Breast epithelium (tissue), 4 donors: ENCODE measurements around the gene ITGB8. TPM values are rescaled to one million over a fixed set of nuclear protein-coding genes. Genes with fewer than 3 reads are reported as not detected.

Experiments
- DNase-seq, 2 donors: peaks; one replicate each; pipeline ENCODE4 v3.0.0-alpha.2; 2019; ENCODE audit warnings: low spot score in 2 of 2
- H3K27ac ChIP-seq, 2 donors: fragments of 200-600 bp; sonication (generic) in 1 of 2; one replicate each; pipeline ENCODE4 v1.5.1; 2016 to 2019; ENCODE audit warnings: mild to moderate bottlenecking in 1 of 2
- H3K27me3 ChIP-seq, 2 donors: fragments of 200-600 bp; sonication (generic) in 1 of 2; one replicate each; pipeline versions ENCODE4 v1.5.1 to v1.6.0; 2017 to 2019; ENCODE audit warnings: control low read depth in 1 of 2, mild to moderate bottlenecking in 1 of 2
- H3K36me3 ChIP-seq: fragments of 200-600 bp; one replicate; pipeline ENCODE4 v1.5.1; 2019
- H3K4me1 ChIP-seq, 2 donors: fragments of 200-600 bp; sonication (generic); one replicate each; pipeline ENCODE4 v1.5.1; 2016 to 2019; ENCODE audit warnings: control low read depth in 1 of 2
- H3K4me3 ChIP-seq, 3 donors: fragments of 200-600 bp; sonication (generic); 1 replicate in 2 of 3; 2 replicates in 1 of 3; pipeline ENCODE4 v1.5.1; 2016 to 2019; ENCODE audit warnings: mild to moderate bottlenecking in 3 of 3, moderate library complexity in 2 of 3
- H3K9me3 ChIP-seq, 2 donors: fragments of 200-600 bp; sonication (generic) in 1 of 2; one replicate each; pipeline ENCODE4 v1.5.1; 2016 to 2019; ENCODE audit warnings: control low read depth in 1 of 2
- CTCF ChIP-seq, 3 donors: fragments of 450-650 bp; IDR thresholded peaks; one replicate each; pipeline ENCODE4 v1.5.1; 2016 to 2017; ENCODE audit warnings: antibody characterized with exemption in 3 of 3, mild to moderate bottlenecking in 3 of 3, moderate library complexity in 3 of 3
- POLR2A ChIP-seq: fragments of 450-650 bp; IDR thresholded peaks from one replicate; pipeline ENCODE4 v1.6.1; 2016; ENCODE audit warnings: antibody characterized with exemption, mild to moderate bottlenecking, moderate library complexity
- POLR2AphosphoS5 ChIP-seq, 3 donors: sonication (generic); formaldehyde crosslinking; IDR thresholded peaks; one replicate each; pipeline ENCODE4 v1.6.1; 2017; ENCODE audit warnings: antibody characterized with exemption in 3 of 3
- intact Hi-C: fragments of 100-400 bp; cut with DNase I; formaldehyde crosslinking; loops from one replicate; pipeline ENCODE4 v1.15.1; 2023; ENCODE audit warnings: low total_unique reads
- total RNA-seq, 3 donors: library from RNA; depleted of rRNA; stranded (reverse); fragments of >200 nt; gene quantifications; one replicate each; pipeline ENCODE4 v1.1.0, GENCODE V29; 2016

The ITGB8 gene
- total RNA-seq, 3 donors from 2014 or later, result 1.6 to 154 (median 52.1) TPM

GRCh38 chr7:20320786-20321185, 9.9 kb upstream of the ITGB8 start:
- TF ChIP-seq POLR2A (no peak), POLR2AphosphoS5 (IDR thresholded peaks at IDR 0.05) (no peak), CTCF (IDR thresholded peaks at IDR 0.05) (no peak)

GRCh38 chr7:20323595-20323994, 7.1 kb upstream of the ITGB8 start:
- Histone ChIP-seq H3K4me3 (no peak overlapping the region), H3K9me3 (no peaks in the 10 kb centered on the region), H3K36me3 (no peaks in the 10 kb centered on the region), H3K27me3 (no peaks in the 10 kb centered on the region), H3K27ac (no peak overlapping the region), H3K4me1 (no peaks in the 10 kb centered on the region)
- intact Hi-C loops, result no loop called here
- TF ChIP-seq CTCF (IDR thresholded peaks at IDR 0.05), result no peak
- no peak for TF ChIP-seq POLR2A
- no peak for TF ChIP-seq POLR2AphosphoS5 (IDR thresholded peaks at IDR 0.05)
- DNase-seq, result no peak

More at GRCh38 chr7:20320786-20321185, 9.9 kb upstream of the ITGB8 start:
- Histone ChIP-seq H3K27ac (no peak overlapping the region), H3K4me1 (no peaks in the 10 kb centered on the region), H3K36me3 (no peaks in the 10 kb centered on the region), H3K27me3 (no peaks in the 10 kb centered on the region), H3K4me3 (no peak overlapping the region), H3K9me3 (no peaks in the 10 kb centered on the region)
- DNase-seq, result no peak
- intact Hi-C loops, result no loop called here

GRCh38 chr7:20326342-20326741, 4.4 kb upstream of the ITGB8 start:
- no peak for DNase-seq
- intact Hi-C loops, result no loop called here
- Histone ChIP-seq H3K9me3 (no peaks in the 10 kb centered on the region), H3K27ac (no peak overlapping the region), H3K4me1 (no peaks in the 10 kb centered on the region), H3K27me3 (no peaks in the 10 kb centered on the region), H3K36me3 (no peaks in the 10 kb centered on the region), H3K4me3 (no peak overlapping the region)
- no peak for TF ChIP-seq POLR2AphosphoS5 (IDR thresholded peaks at IDR 0.05)
- no peak for TF ChIP-seq CTCF (IDR thresholded peaks at IDR 0.05)
- TF ChIP-seq POLR2A, result no peak

- intact Hi-C loops, result no loop called here
- DNase-seq, result no peak
- H3K27ac ChIP-seq, result peak overlapping the region in 1 of 2 donors; percentile 43
These were observed 3.6 kb upstream of the ITGB8 start for GRCh38 chr7:20327055-20327454.

GRCh38 chr7:20328027-20328426, 2.7 kb upstream of the ITGB8 start:
- Histone ChIP-seq H3K27ac (peak overlapping the region in 1 of 2 donors; percentile 43), H3K27me3 (no peaks in the 10 kb centered on the region), H3K4me3 (no peak overlapping the region), H3K4me1 (no peaks in the 10 kb centered on the region), H3K9me3 (no peaks in the 10 kb centered on the region), H3K36me3 (no peaks in the 10 kb centered on the region)
- no peak for DNase-seq
- intact Hi-C loops, result no loop called here
- no peak for TF ChIP-seq POLR2AphosphoS5 (IDR thresholded peaks at IDR 0.05)

More at GRCh38 chr7:20327055-20327454, 3.6 kb upstream of the ITGB8 start:
- Histone ChIP-seq H3K4me1 (no peaks in the 10 kb centered on the region), H3K4me3 (no peak overlapping the region), H3K27me3 (no peaks in the 10 kb centered on the region), H3K9me3 (no peaks in the 10 kb centered on the region), H3K36me3 (no peaks in the 10 kb centered on the region)
- TF ChIP-seq POLR2AphosphoS5 (IDR thresholded peaks at IDR 0.05), result no peak
- TF ChIP-seq CTCF (IDR thresholded peaks at IDR 0.05), result no peak
- no peak for TF ChIP-seq POLR2A

- TF ChIP-seq POLR2A (no peak), POLR2AphosphoS5 (IDR thresholded peaks at IDR 0.05) (no peak), CTCF (IDR thresholded peaks at IDR 0.05) (no peak)
- Histone ChIP-seq H3K27ac (peak overlapping the region; percentile 97 to 98), H3K36me3 (no peaks in the 10 kb centered on the region), H3K4me1 (peaks cover 0 to 3% of the 10 kb centered on the region in 2 donors), H3K4me3 (no peak overlapping the region), H3K9me3 (no peaks in the 10 kb centered on the region), H3K27me3 (no peaks in the 10 kb centered on the region)
- no peak for DNase-seq
- intact Hi-C loops, result no loop called here
These were observed 2.0 kb upstream of the ITGB8 start for GRCh38 chr7:20328692-20329091.
